Transverse colon (tissue), 4 donors: Measurements from ENCODE around the gene CALML3.

ENCODE experiments used
- CTCF ChIP-seq, 5 experiments: fragments of 200-600 bp in 3 of 5; fragments of 450-650 bp in 2 of 5; sonication (generic) in 3 of 5; IDR thresholded peaks; 1 replicate in 2 of 5; 2 replicates in 3 of 5; pipeline ENCODE4 v1.5.1; 2016 to 2017; ENCODE audit warnings: antibody characterized with exemption in 5 of 5, inconsistent platforms in 3 of 5, mild to moderate bottlenecking in 2 of 5, moderate library complexity in 1 of 5
- EP300 ChIP-seq: sonication (generic); formaldehyde crosslinking; IDR thresholded peaks from one replicate; pipeline ENCODE4 v1.6.1; 2017; ENCODE audit warnings: antibody characterized with exemption, low read depth
- POLR2A ChIP-seq: fragments of 450-650 bp; IDR thresholded peaks from one replicate; pipeline ENCODE4 v1.6.1; 2016; ENCODE audit warnings: antibody characterized with exemption, mild to moderate bottlenecking, moderate library complexity
- POLR2AphosphoS5 ChIP-seq, 3 donors: sonication (generic); formaldehyde crosslinking; IDR thresholded peaks; one replicate each; pipeline ENCODE4 v1.6.1; 2016; ENCODE audit warnings: antibody characterized with exemption in 3 of 3

DNA sequence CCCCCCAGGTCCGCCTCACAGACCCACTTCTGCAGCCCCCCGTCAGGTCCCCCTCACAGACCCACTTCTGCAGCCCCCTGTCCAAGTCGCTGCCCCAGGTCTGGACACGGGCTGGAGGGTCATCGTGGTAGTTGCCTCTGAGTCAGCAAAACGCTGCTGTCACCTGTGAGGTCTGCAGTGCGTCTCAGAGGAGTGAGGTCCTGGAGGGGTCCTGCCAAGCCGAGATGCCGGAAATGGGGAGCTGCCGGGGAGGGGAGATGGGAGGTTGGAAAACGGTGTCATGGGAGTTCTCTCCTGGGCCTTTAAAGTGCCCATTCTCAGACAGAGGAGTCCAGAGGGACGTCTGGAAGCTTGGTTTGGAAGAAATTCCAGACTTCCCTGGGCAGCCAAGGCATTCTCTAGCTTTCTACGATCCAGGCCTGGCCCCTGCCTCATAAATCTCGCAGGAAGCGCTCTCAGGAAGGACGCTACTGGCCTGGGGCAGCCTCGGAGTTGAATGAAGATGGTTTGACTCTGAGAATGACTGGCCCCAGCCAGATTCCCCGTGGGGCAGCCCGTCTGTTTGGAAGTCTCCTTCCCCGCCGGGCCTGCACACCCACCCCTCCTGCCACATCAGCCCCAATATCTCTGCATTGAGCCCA is 38.7 kb downstream of the CALML3 start:
- TF ChIP-seq CTCF (IDR thresholded peaks at IDR 0.05) (no peak), POLR2AphosphoS5 (IDR thresholded peaks at IDR 0.05) (no peak), POLR2A (no peak), EP300 (no peak)
